ENCODE results near the gene SPEF2.

Gene SPEF2

GRCh38 chr5:35811108-35811741 is 193.6 kb downstream of the SPEF2 start (continued):
- TF ChIP-seq ZNF426 (tag by site-specific recombination; IDR thresholded peaks at IDR 0.05) (no peak), ZNF707 (tag by site-specific recombination; IDR thresholded peaks at IDR 0.05) (no peak)

GRCh38 chr5:35813521-35813920 is 195.9 kb downstream of the SPEF2 start:
- CTCF ChIA-PET = interaction anchor here (0.6 to 2.3 kb wide), 10 partner anchors 9 to 352 kb away, joined by 3 to 9 read pairs (median 4); no protein-coding TSS in a partner anchor
- Histone ChIP-seq H3K4me1 (ENCODE audit: control insufficient read depth, insufficient read depth, low read length) (peaks cover 5% of the 10 kb centered on the region; the same call in 1 of the 2 replicates), H3K4me3 (ENCODE audit: low read depth, low read length) (no peak overlapping the region), H3K36me3 (ENCODE audit: control insufficient read depth in 2 of 2, insufficient read depth in 1 of 2, low read length in 2 of 2) (no peaks in the 10 kb centered on the region), H3K27ac (ENCODE audit: extremely low read depth, low read depth, low read length) (no peak overlapping the region), H3K9me3 (ENCODE audit: control insufficient read depth, insufficient read depth, low read depth, low read length) (no peaks in the 10 kb centered on the region)
- POLR2A ChIA-PET = no interaction called here
- TF ChIP-seq ZNF341 (tag by site-specific recombination; IDR thresholded peaks at IDR 0.05; ENCODE audit: low read depth) (no peak), ZNF175 (tag by site-specific recombination; IDR thresholded peaks at IDR 0.05) (no peak), ZNF10 (tag by site-specific recombination; IDR thresholded peaks at IDR 0.05) (no peak), ZEB2 (tag by site-specific recombination; IDR thresholded peaks at IDR 0.05) (no peak), HOXA7 (CRISPR knock-in tag; IDR thresholded peaks at IDR 0.05; ENCODE audit: borderline replicate concordance) (no peak), ZNF623 (tag by site-specific recombination; IDR thresholded peaks at IDR 0.05) (no peak), OSR2 (tag by site-specific recombination; IDR thresholded peaks at IDR 0.05) (no peak), TCF7L2 (IDR thresholded peaks at IDR 0.05; ENCODE audit: borderline replicate concordance, low read depth, low read length) (no peak), ZNF398 (tag by site-specific recombination; IDR thresholded peaks at IDR 0.05) (no peak)

GRCh38 chr5:35815089-35815936 is 197.7 kb downstream of the SPEF2 start:
- no peak overlapping the region for H3K27ac ChIP-seq (ENCODE audit: extremely low read depth, low read depth, low read length)
- CTCF ChIA-PET = interaction anchor here (1.0 kb wide), 3 partner anchors 14 to 84 kb away, joined by 3 to 7 read pairs (median 3); no protein-coding TSS in a partner anchor
- TF ChIP-seq SETDB1 (IDR thresholded peaks at IDR 0.05; ENCODE audit: insufficient read length, low read length) (peak; percentile 43), ZNF350 (tag by site-specific recombination; IDR thresholded peaks at IDR 0.05) (no peak), ZNF654 (tag by site-specific recombination; IDR thresholded peaks at IDR 0.05; ENCODE audit: low read depth) (peak; percentile 45), PBX3 (CRISPR knock-in tag; IDR thresholded peaks at IDR 0.05) (no peak), ZNF558 (tag by site-specific recombination; IDR thresholded peaks at IDR 0.05) (no peak), ZNF585B (tag by site-specific recombination; IDR thresholded peaks at IDR 0.05) (no peak), ZNF776 (tag by site-specific recombination; IDR thresholded peaks at IDR 0.05; ENCODE audit: borderline replicate concordance) (no peak), ZNF146 (tag by site-specific recombination; IDR thresholded peaks at IDR 0.05) (no peak), ZBTB21 (tag by site-specific recombination; IDR thresholded peaks at IDR 0.05) (peak; percentile 64; the same call in 1 of the 2 replicates), CTCF (tag by site-specific recombination; IDR thresholded peaks at IDR 0.05) (peak; percentile 26), ZBTB20 (tag by site-specific recombination; IDR thresholded peaks at IDR 0.05) (peak; percentile 83)
- no peaks in the 10 kb centered on the region for H3K36me3 ChIP-seq (ENCODE audit: control insufficient read depth in 2 of 2, insufficient read depth in 1 of 2, low read length in 2 of 2)
- POLR2A ChIA-PET = no interaction called here
- H3K4me3 ChIP-seq (ENCODE audit: low read depth, low read length) = no peak overlapping the region
- no peaks in the 10 kb centered on the region for H3K9me3 ChIP-seq (ENCODE audit: control insufficient read depth, insufficient read depth, low read depth, low read length)
- peaks cover 5% of the 10 kb centered on the region; the same call in 1 of the 2 replicates for H3K4me1 ChIP-seq (ENCODE audit: control insufficient read depth, insufficient read depth, low read length)

Measured in HEK293 (cell line).